WTC11 (cell line): ENCODE data around the gene HACD1. TPM values are rescaled to one million over a fixed set of nuclear protein-coding genes. Genes with fewer than 3 reads are reported as not detected.

ENCODE experiments used
- ATAC-seq: fragments of 200-7000 bp; cut with Tn5 transposase; 2 replicates; pipeline ENCODE4 v1.10.0; 2021; ENCODE audit warnings: mild to moderate bottlenecking, moderate library complexity
- CTCF ChIA-PET: fragments of 300-600 bp; sonication (Branson Sonifier 250); formaldehyde crosslinking; loops from one replicate; lab custom pipeline; 2021; ENCODE audit warnings: antibody characterized with exemption; lab: Charles Lee
- POLR2A ChIA-PET: fragments of 350-600 bp; sonication (Branson Sonifier 250); formaldehyde crosslinking; loops from one replicate; lab custom pipeline; 2021; ENCODE audit warnings: antibody characterized with exemption; lab: Charles Lee
- DNase-seq: peaks from one replicate; pipeline ENCODE4 v3.0.0; 2021; ENCODE audit warnings: low spot score
- H3K27ac Mint-ChIP-seq: 2 replicates; pipeline ENCODE4 v1.8.0; 2021; ENCODE audit warnings: mixed read lengths
- H3K27me3 Mint-ChIP-seq: 2 replicates; pipeline ENCODE4 v1.8.0; 2021; ENCODE audit warnings: low read depth, mild to moderate bottlenecking, moderate library complexity, mixed read lengths
- H3K36me3 Mint-ChIP-seq: 2 replicates; pipeline ENCODE4 v1.8.0; 2021; ENCODE audit warnings: mixed read lengths
- H3K4me1 Mint-ChIP-seq: 2 replicates; pipeline ENCODE4 v1.8.0; 2022; ENCODE audit warnings: mixed read lengths
- H3K4me3 Mint-ChIP-seq: 2 replicates; pipeline ENCODE4 v1.8.0; 2021; ENCODE audit warnings: mild to moderate bottlenecking, moderate library complexity, mixed read lengths
- H3K9me3 Mint-ChIP-seq: 2 replicates; pipeline ENCODE4 v1.8.0; 2021; ENCODE audit warnings: mixed read lengths
- CBFB ChIP-seq: sonication (generic); formaldehyde crosslinking; IDR thresholded peaks from 2 replicates; pipeline ENCODE4 v1.8.1; 2022; ENCODE audit warnings: mild to moderate bottlenecking, low read depth, missing genetic modification reagents
- CREB1 ChIP-seq: sonication (generic); formaldehyde crosslinking; IDR thresholded peaks from 2 replicates; pipeline ENCODE4 v1.8.0; 2023; ENCODE audit warnings: mild to moderate bottlenecking, missing genetic modification reagents
- ESRRA ChIP-seq: sonication (generic); formaldehyde crosslinking; IDR thresholded peaks from 2 replicates; pipeline ENCODE4 v1.8.1; 2022; ENCODE audit warnings: mild to moderate bottlenecking, missing genetic modification reagents, borderline replicate concordance
- FOXP1 ChIP-seq: sonication (generic); formaldehyde crosslinking; IDR thresholded peaks from 2 replicates; pipeline ENCODE4 v1.8.0; 2022; ENCODE audit warnings: missing genetic modification reagents, mild to moderate bottlenecking, moderate library complexity, borderline replicate concordance
- GTF2I ChIP-seq: fragments of 250-450 bp; sonication (Bioruptor Pico); conservative IDR thresholded peaks from 2 replicates; pipeline ENCODE4 v1.4.0; 2021; ENCODE audit warnings: mild to moderate bottlenecking
- HMGA2 ChIP-seq: fragments of 250-450 bp; sonication (Bioruptor Pico); IDR thresholded peaks from 2 replicates; pipeline ENCODE4 v1.4.0; 2021; ENCODE audit warnings: mild to moderate bottlenecking, moderate library complexity
- JAZF1 ChIP-seq: fragments of 250-450 bp; sonication (Bioruptor Pico); IDR thresholded peaks from 2 replicates; pipeline ENCODE4 v1.9.0; 2021; ENCODE audit warnings: moderate library complexity, mild to moderate bottlenecking, inconsistent platforms
- KAT7 ChIP-seq: sonication (generic); formaldehyde crosslinking; IDR thresholded peaks from 2 replicates; pipeline ENCODE4 v1.8.1; 2023; ENCODE audit warnings: missing genetic modification reagents, mild to moderate bottlenecking, borderline replicate concordance
- MYBL2 ChIP-seq: sonication (generic); formaldehyde crosslinking; IDR thresholded peaks from 2 replicates; pipeline ENCODE4 v1.8.1; 2023; ENCODE audit warnings: mild to moderate bottlenecking, moderate library complexity, missing genetic modification reagents
- NR1H2 ChIP-seq: sonication (generic); formaldehyde crosslinking; IDR thresholded peaks from 2 replicates; pipeline ENCODE4 v1.9.0; 2021; ENCODE audit warnings: mild to moderate bottlenecking, moderate library complexity, missing genetic modification reagents
- NR3C1 ChIP-seq: sonication (generic); formaldehyde crosslinking; conservative IDR thresholded peaks from 2 replicates; pipeline ENCODE4 v1.8.1; 2023; ENCODE audit warnings: low read depth, mild to moderate bottlenecking, missing genetic modification reagents
- OVOL2 ChIP-seq: fragments of 250-450 bp; sonication (Bioruptor Pico); IDR thresholded peaks from 2 replicates; pipeline ENCODE4 v1.9.0; 2021; ENCODE audit warnings: mild to moderate bottlenecking, borderline replicate concordance
- PRRX2 ChIP-seq: fragments of 250-450 bp; sonication (Bioruptor Pico); IDR thresholded peaks from 2 replicates; pipeline ENCODE4 v1.8.0; 2021; ENCODE audit warnings: mild to moderate bottlenecking
- RELA ChIP-seq: sonication (generic); formaldehyde crosslinking; IDR thresholded peaks from 2 replicates; pipeline ENCODE4 v1.8.1; 2022; ENCODE audit warnings: missing genetic modification reagents, mild to moderate bottlenecking, borderline replicate concordance
- RORB ChIP-seq: fragments of 250-450 bp; sonication (Bioruptor Pico); IDR thresholded peaks from 2 replicates; pipeline ENCODE4 v1.9.0; 2021; ENCODE audit warnings: mild to moderate bottlenecking
- SMAD3 ChIP-seq: sonication (generic); formaldehyde crosslinking; IDR thresholded peaks from 2 replicates; pipeline ENCODE4 v1.8.0; 2022; ENCODE audit warnings: missing genetic modification reagents, mild to moderate bottlenecking, borderline replicate concordance
- SOX15 ChIP-seq: fragments of 250-450 bp; sonication (Bioruptor Pico); IDR thresholded peaks from 2 replicates; pipeline ENCODE4 v1.9.0; 2021; ENCODE audit warnings: mild to moderate bottlenecking
- ZBTB21 ChIP-seq: sonication (generic); formaldehyde crosslinking; IDR thresholded peaks from 2 replicates; pipeline ENCODE4 v1.8.1; 2023; ENCODE audit warnings: mild to moderate bottlenecking, missing genetic modification reagents, borderline replicate concordance
- ZNF121 ChIP-seq: sonication (generic); formaldehyde crosslinking; IDR thresholded peaks from 2 replicates; pipeline ENCODE4 v1.8.0; 2023; ENCODE audit warnings: missing genetic modification reagents
- ZNF219 ChIP-seq: sonication (generic); formaldehyde crosslinking; IDR thresholded peaks from 2 replicates; pipeline ENCODE4 v1.8.0; 2023; ENCODE audit warnings: missing genetic modification reagents, mild to moderate bottlenecking, borderline replicate concordance
- ZNF317 ChIP-seq: sonication (generic); formaldehyde crosslinking; IDR thresholded peaks from 2 replicates; pipeline ENCODE4 v1.8.1; 2023; ENCODE audit warnings: low read depth, mild to moderate bottlenecking, moderate library complexity, missing genetic modification reagents, borderline replicate concordance
- total RNA-seq: library from RNA; stranded (reverse); gene quantifications from 3 replicates; pipeline ENCODE4 v1.2.3, GENCODE V29; 2021
- TF ChIP-seq, protein P1 (sequence below): sonication (generic); formaldehyde crosslinking; IDR thresholded peaks from 2 replicates; pipeline ENCODE4 v1.8.0; 2023; ENCODE audit warnings: mild to moderate bottlenecking, missing genetic modification reagents
- TF ChIP-seq, protein P2 (sequence below): sonication (generic); formaldehyde crosslinking; IDR thresholded peaks from 2 replicates; pipeline ENCODE4 v1.8.0; 2022; ENCODE audit warnings: mild to moderate bottlenecking, missing genetic modification reagents
- TF ChIP-seq, protein P3 (sequence below): sonication (generic); formaldehyde crosslinking; IDR thresholded peaks from 2 replicates; pipeline ENCODE4 v1.8.0; 2022; ENCODE audit warnings: mild to moderate bottlenecking, missing genetic modification reagents
- TF ChIP-seq, protein P4 (sequence below): sonication (generic); formaldehyde crosslinking; IDR thresholded peaks from 2 replicates; pipeline ENCODE4 v1.8.0; 2022; ENCODE audit warnings: mild to moderate bottlenecking, missing genetic modification reagents
- TF ChIP-seq, protein P5 (sequence below): sonication (generic); formaldehyde crosslinking; IDR thresholded peaks from 2 replicates; pipeline ENCODE4 v1.8.1; 2023; ENCODE audit warnings: mild to moderate bottlenecking, moderate library complexity, missing genetic modification reagents

HACD1 gene
- total RNA-seq, 1 experiment from 2014 or later, result 18.6 TPM

DNA sequence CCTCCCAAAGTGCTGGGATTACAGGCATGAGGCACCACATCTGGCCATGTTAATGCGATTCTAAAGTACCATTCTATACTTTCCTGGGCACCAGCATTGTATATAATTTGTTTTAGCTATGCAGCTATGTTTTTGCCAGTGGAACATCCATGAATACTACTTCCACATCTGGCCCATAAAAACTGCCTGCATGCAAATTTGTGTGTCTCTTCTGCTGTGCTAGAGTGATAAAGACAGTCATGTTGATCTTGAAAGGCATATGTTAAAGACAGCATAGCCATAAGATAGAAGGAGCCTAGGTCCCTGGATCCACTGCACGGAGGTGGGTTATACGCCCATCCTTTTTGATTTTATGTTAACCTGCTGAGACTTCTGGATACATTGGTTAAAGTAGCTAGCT, 52.3 kb downstream of the HACD1 start:
- Mint-ChIP-seq H3K4me3 (no peak overlapping the region), H3K4me1 (peaks cover 32% of the 10 kb centered on the region), H3K36me3 (no peaks in the 10 kb centered on the region), H3K27ac (no peak overlapping the region), H3K27me3 (no peaks in the 10 kb centered on the region), H3K9me3 (peaks cover 3% of the 10 kb centered on the region; the same call in 1 of the 2 replicates)
- ChIA-PET POLR2A (no interaction called here), CTCF (no interaction called here)
- no peak for DNase-seq
- TF ChIP-seq ZNF219 (CRISPR knock-in tag), result no peak
- no peak for TF ChIP-seq ZBTB21
- TF ChIP-seq NR1H2 (CRISPR knock-in tag), result no peak
- no peak for TF ChIP-seq OVOL2 (CRISPR knock-in tag)
- TF ChIP-seq SOX15 (CRISPR knock-in tag), result no peak
- TF ChIP-seq FOXP1 (CRISPR knock-in tag), result no peak
- no peak for TF ChIP-seq RELA (CRISPR knock-in tag)
- TF ChIP-seq RORB (CRISPR knock-in tag), result no peak
- TF ChIP-seq, protein P1, sequence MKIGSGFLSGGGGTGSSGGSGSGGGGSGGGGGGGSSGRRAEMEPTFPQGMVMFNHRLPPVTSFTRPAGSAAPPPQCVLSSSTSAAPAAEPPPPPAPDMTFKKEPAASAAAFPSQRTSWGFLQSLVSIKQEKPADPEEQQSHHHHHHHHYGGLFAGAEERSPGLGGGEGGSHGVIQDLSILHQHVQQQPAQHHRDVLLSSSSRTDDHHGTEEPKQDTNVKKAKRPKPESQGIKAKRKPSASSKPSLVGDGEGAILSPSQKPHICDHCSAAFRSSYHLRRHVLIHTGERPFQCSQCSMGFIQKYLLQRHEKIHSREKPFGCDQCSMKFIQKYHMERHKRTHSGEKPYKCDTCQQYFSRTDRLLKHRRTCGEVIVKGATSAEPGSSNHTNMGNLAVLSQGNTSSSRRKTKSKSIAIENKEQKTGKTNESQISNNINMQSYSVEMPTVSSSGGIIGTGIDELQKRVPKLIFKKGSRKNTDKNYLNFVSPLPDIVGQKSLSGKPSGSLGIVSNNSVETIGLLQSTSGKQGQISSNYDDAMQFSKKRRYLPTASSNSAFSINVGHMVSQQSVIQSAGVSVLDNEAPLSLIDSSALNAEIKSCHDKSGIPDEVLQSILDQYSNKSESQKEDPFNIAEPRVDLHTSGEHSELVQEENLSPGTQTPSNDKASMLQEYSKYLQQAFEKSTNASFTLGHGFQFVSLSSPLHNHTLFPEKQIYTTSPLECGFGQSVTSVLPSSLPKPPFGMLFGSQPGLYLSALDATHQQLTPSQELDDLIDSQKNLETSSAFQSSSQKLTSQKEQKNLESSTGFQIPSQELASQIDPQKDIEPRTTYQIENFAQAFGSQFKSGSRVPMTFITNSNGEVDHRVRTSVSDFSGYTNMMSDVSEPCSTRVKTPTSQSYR (CRISPR knock-in tag), result no peak
- no peak for ATAC-seq

DNA sequence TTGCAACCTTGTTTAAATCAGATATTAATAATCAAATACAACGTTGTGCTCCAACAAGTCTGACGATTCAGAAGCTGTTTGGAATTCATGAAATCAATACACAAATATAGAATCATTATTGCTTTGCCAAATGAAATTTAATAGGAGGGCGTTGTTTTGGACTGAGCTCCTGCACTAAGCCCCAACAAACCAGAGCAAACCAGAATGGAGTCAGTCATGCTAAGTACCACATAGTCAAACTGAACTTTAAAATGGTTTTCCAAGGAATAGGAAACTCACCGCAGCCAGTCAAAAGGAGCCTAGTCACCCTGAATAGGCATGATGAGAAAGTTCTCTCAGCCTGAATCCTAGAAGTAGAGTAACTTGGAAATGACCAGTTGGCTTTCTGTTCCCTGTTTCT, 53.7 kb downstream of the HACD1 start:
- no peak for ATAC-seq
- Mint-ChIP-seq H3K9me3 (no peaks in the 10 kb centered on the region), H3K27me3 (no peaks in the 10 kb centered on the region), H3K27ac (no peak overlapping the region; the same call in 1 of the 2 replicates), H3K36me3 (no peaks in the 10 kb centered on the region), H3K4me1 (peaks cover 32% of the 10 kb centered on the region), H3K4me3 (no peak overlapping the region)
- ChIA-PET POLR2A (no interaction called here), CTCF (no interaction called here)
- DNase-seq, result no peak
- TF ChIP-seq OVOL2 (CRISPR knock-in tag) (no peak), ZNF317 (CRISPR knock-in tag) (no peak), KAT7 (no peak), HMGA2 (CRISPR knock-in tag) (no peak), FOXP1 (CRISPR knock-in tag) (no peak), GTF2I (no peak), ZNF121 (CRISPR knock-in tag) (no peak), CREB1 (no peak), MYBL2 (CRISPR knock-in tag) (no peak), CBFB (CRISPR knock-in tag) (no peak), SMAD3 (CRISPR knock-in tag) (no peak)
- TF ChIP-seq, protein P2, sequence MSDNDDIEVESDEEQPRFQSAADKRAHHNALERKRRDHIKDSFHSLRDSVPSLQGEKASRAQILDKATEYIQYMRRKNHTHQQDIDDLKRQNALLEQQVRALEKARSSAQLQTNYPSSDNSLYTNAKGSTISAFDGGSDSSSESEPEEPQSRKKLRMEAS (CRISPR knock-in tag), result no peak
- TF ChIP-seq, protein P3, sequence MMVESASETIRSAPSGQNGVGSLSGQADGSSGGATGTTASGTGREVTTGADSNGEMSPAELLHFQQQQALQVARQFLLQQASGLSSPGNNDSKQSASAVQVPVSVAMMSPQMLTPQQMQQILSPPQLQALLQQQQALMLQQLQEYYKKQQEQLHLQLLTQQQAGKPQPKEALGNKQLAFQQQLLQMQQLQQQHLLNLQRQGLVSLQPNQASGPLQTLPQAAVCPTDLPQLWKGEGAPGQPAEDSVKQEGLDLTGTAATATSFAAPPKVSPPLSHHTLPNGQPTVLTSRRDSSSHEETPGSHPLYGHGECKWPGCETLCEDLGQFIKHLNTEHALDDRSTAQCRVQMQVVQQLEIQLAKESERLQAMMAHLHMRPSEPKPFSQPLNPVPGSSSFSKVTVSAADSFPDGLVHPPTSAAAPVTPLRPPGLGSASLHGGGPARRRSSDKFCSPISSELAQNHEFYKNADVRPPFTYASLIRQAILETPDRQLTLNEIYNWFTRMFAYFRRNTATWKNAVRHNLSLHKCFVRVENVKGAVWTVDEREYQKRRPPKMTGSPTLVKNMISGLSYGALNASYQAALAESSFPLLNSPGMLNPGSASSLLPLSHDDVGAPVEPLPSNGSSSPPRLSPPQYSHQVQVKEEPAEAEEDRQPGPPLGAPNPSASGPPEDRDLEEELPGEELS (CRISPR knock-in tag), result no peak

DNA sequence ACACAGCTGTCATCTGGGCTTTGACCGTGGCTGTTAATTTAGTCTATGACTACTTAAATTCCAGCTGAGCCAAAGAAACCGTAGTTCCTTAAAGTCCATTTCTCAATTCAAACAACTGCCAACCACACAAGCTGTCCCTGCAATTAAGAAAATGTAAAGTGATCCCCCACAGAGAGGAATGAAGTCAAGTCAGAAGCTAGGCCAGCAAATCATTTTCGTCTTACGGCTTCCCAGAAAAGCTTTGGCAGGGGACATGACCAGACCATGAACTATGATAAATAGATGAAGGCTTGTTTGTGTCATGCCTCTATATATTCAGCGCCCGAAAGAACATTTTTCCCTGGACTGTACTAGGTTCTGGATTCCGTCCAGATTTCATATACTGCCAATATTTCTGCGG, 54.6 kb downstream of the HACD1 start:
- CTCF ChIA-PET, result interaction anchor here (1.0 kb wide), 1 partner anchor 29 kb away, joined by 3 read pairs; no protein-coding TSS in a partner anchor
- no peak for DNase-seq
- TF ChIP-seq ZBTB21 (no peak), ESRRA (no peak), NR3C1 (CRISPR knock-in tag) (no peak), JAZF1 (no peak), PRRX2 (CRISPR knock-in tag) (no peak)
- TF ChIP-seq, protein P4, sequence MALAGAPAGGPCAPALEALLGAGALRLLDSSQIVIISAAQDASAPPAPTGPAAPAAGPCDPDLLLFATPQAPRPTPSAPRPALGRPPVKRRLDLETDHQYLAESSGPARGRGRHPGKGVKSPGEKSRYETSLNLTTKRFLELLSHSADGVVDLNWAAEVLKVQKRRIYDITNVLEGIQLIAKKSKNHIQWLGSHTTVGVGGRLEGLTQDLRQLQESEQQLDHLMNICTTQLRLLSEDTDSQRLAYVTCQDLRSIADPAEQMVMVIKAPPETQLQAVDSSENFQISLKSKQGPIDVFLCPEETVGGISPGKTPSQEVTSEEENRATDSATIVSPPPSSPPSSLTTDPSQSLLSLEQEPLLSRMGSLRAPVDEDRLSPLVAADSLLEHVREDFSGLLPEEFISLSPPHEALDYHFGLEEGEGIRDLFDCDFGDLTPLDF, result no peak
- TF ChIP-seq, protein P5, sequence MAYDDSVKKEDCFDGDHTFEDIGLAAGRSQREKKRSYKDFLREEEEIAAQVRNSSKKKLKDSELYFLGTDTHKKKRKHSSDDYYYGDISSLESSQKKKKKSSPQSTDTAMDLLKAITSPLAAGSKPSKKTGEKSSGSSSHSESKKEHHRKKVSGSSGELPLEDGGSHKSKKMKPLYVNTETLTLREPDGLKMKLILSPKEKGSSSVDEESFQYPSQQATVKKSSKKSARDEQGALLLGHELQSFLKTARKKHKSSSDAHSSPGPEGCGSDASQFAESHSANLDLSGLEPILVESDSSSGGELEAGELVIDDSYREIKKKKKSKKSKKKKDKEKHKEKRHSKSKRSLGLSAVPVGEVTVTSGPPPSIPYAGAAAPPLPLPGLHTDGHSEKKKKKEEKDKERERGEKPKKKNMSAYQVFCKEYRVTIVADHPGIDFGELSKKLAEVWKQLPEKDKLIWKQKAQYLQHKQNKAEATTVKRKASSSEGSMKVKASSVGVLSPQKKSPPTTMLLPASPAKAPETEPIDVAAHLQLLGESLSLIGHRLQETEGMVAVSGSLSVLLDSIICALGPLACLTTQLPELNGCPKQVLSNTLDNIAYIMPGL, result no peak

More for the DNA sequence above, 54.6 kb downstream of the HACD1 start:
- H3K27me3 Mint-ChIP-seq, result no peaks in the 10 kb centered on the region
- H3K4me3 Mint-ChIP-seq, result no peak overlapping the region
- no peaks in the 10 kb centered on the region for H3K9me3 Mint-ChIP-seq
- ATAC-seq, result peak; percentile 67
- POLR2A ChIA-PET, result no interaction called here
- peak overlapping the region; percentile 2; the same call in 1 of the 2 replicates for H3K27ac Mint-ChIP-seq
- H3K36me3 Mint-ChIP-seq, result no peaks in the 10 kb centered on the region
- H3K4me1 Mint-ChIP-seq, result peaks cover 32% of the 10 kb centered on the region
